SK-N-SH (cell line): ENCODE measurements around the gene UBTF. TPM values are rescaled to one million over a fixed set of nuclear protein-coding genes. Genes with fewer than 3 reads are reported as not detected.

Experiments
- CTCF ChIA-PET: fragments of 300-600, 350-600 bp; formaldehyde crosslinking; extraction: SDS; loops from one replicate; lab custom pipeline; 2021; lab: Yijun Ruan, JAX
- POLR2A ChIA-PET: fragments of 350-600 bp; sonication (Branson Sonifier 250); formaldehyde crosslinking; extraction: SDS; loops from one replicate; lab custom pipeline; 2020; ENCODE audit warnings: antibody characterized with exemption, inconsistent platforms; lab: Yijun Ruan, JAX
- DNase-seq: peaks from one replicate; pipeline ENCODE4 v3.0.0; 2012
- H2AFZ ChIP-seq: fragments of 200-600 bp; sonication (generic); 2 replicates; pipeline ENCODE4 v1.8.1; 2016; ENCODE audit warnings: antibody characterized with exemption, mild to moderate bottlenecking, low read depth
- H3F3A ChIP-seq: fragments of 200-600 bp; sonication (generic); replicated peaks from 2 replicates; pipeline ENCODE3; 2016; ENCODE audit warnings: antibody characterized with exemption, mild to moderate bottlenecking; ENCODE audit not compliant: insufficient read depth
- H3K27ac ChIP-seq, 2 experiments: fragments of 200-500 bp in 1 of 2; fragments of 200-600 bp in 1 of 2; sonication (Bioruptor generic) in 1 of 2; sonication (generic), shearing (Covaris generic) in 1 of 2; 2 replicates each; pipeline versions ENCODE4 v1.5.1 to v1.6.1; 2014 to 2016; ENCODE audit warnings: low read depth in 2 of 2, inconsistent platforms in 1 of 2, low read length in 1 of 2, mild to moderate bottlenecking in 1 of 2, mixed read lengths in 1 of 2
- H3K27me3 ChIP-seq: fragments of 200-600 bp; sonication (generic), shearing (Covaris generic); 2 replicates; pipeline ENCODE4 v1.6.1; 2016; ENCODE audit warnings: mixed run types; ENCODE audit not compliant: insufficient read depth
- H3K36me3 ChIP-seq, 2 experiments: fragments of 200-500 bp in 1 of 2; fragments of 200-600 bp in 1 of 2; sonication (Bioruptor generic) in 1 of 2; sonication (generic) in 1 of 2; replicated peaks in 1 of 2; 2 replicates each; pipeline versions ENCODE3 to v1.5.1; 2014 to 2016; ENCODE audit warnings: low read length in 1 of 2, mild to moderate bottlenecking in 1 of 2; ENCODE audit not compliant: insufficient read depth in 2 of 2, control insufficient read depth in 1 of 2
- H3K4me1 ChIP-seq, 2 experiments: fragments of 200-500 bp in 1 of 2; fragments of 200-600 bp in 1 of 2; sonication (Bioruptor generic) in 1 of 2; sonication (generic), shearing (Covaris generic) in 1 of 2; 2 replicates each; pipeline versions ENCODE4 v1.5.1 to v1.6.1; 2014 to 2016; ENCODE audit warnings: low read depth in 1 of 2, low read length in 1 of 2, mixed run types in 1 of 2; ENCODE audit not compliant: insufficient read depth in 2 of 2, control insufficient read depth in 1 of 2
- H3K4me2 ChIP-seq: fragments of 200-600 bp; sonication (generic), shearing (Covaris generic); 2 replicates; pipeline ENCODE4 v1.6.1; 2017; ENCODE audit warnings: mixed run types
- H3K4me3 ChIP-seq, 2 experiments: fragments of 200-500 bp in 1 of 2; fragments of 200-600 bp in 1 of 2; sonication (Bioruptor generic) in 1 of 2; sonication (generic), shearing (Covaris generic) in 1 of 2; 2 replicates each; pipeline versions ENCODE4 v1.5.1 to v1.8.1; 2014 to 2016; ENCODE audit warnings: low read depth in 2 of 2, inconsistent platforms in 1 of 2, low read length in 1 of 2, mild to moderate bottlenecking in 1 of 2, mixed read lengths in 1 of 2, moderate library complexity in 1 of 2
- H3K79me2 ChIP-seq: fragments of 200-600 bp; sonication (generic); 2 replicates; pipeline ENCODE4 v1.8.1; 2017; ENCODE audit warnings: mild to moderate bottlenecking; ENCODE audit not compliant: insufficient read depth
- H3K9ac ChIP-seq: fragments of 200-600 bp; sonication (generic); 2 replicates; pipeline ENCODE4 v1.6.1; 2017; ENCODE audit warnings: mixed run types
- H3K9me2 ChIP-seq: fragments of 200-600 bp; sonication (generic); 2 replicates; pipeline ENCODE4 v1.6.1; 2017; ENCODE audit warnings: mixed run types
- H3K9me3 ChIP-seq: fragments of 200-600 bp; sonication (generic); 2 replicates; pipeline ENCODE4 v1.6.1; 2017; ENCODE audit warnings: mixed run types, mild to moderate bottlenecking, moderate library complexity
- H4K20me1 ChIP-seq: fragments of 200-600 bp; sonication (generic); 2 replicates; pipeline ENCODE4 v1.6.1; 2017; ENCODE audit warnings: mild to moderate bottlenecking, mixed run types; ENCODE audit not compliant: insufficient read depth
- CHD2 ChIP-seq: fragments of 150-350 bp; IDR thresholded peaks from 2 replicates; pipeline ENCODE4 v1.6.1; 2018; ENCODE audit warnings: low read length; ENCODE audit not compliant: partially characterized antibody
- ELF1 ChIP-seq: IDR thresholded peaks from 2 replicates; pipeline ENCODE4 v1.4.0; 2012
- EP300 ChIP-seq, 2 experiments: IDR thresholded peaks; 2 replicates each; pipeline versions ENCODE4 v1.4.0 to v1.6.1; 2012; ENCODE audit warnings: borderline replicate concordance in 1 of 2, low read depth in 1 of 2, low read length in 1 of 2
- FOSL2 ChIP-seq: IDR thresholded peaks from 2 replicates; pipeline ENCODE4 v1.4.0; 2012; ENCODE audit warnings: low read depth, mild to moderate bottlenecking, moderate library complexity, borderline replicate concordance
- FOXJ3 ChIP-seq: sonication (generic); formaldehyde crosslinking; IDR thresholded peaks from 2 replicates; pipeline ENCODE4 v1.5.1; 2020; ENCODE audit warnings: mild to moderate bottlenecking, missing genetic modification reagents
- FOXM1 ChIP-seq: IDR thresholded peaks from 2 replicates; pipeline ENCODE4 v1.4.0; 2012; ENCODE audit warnings: low read depth, mild to moderate bottlenecking
- GABPA ChIP-seq: IDR thresholded peaks from 2 replicates; pipeline ENCODE4 v1.4.0; 2012; ENCODE audit warnings: low read depth, mild to moderate bottlenecking
- GATA2 ChIP-seq: sonication (generic); formaldehyde crosslinking; IDR thresholded peaks from 2 replicates; pipeline ENCODE4 v1.5.0; 2020; ENCODE audit warnings: mild to moderate bottlenecking, missing genetic modification reagents
- JUND ChIP-seq: IDR thresholded peaks from 2 replicates; pipeline ENCODE4 v1.4.0; 2012
- MXI1 ChIP-seq: IDR thresholded peaks from 2 replicates; pipeline ENCODE4 v1.6.1; 2012; ENCODE audit warnings: mild to moderate bottlenecking, low read depth, low read length, improper control_type of control experiment
- NFIC ChIP-seq: IDR thresholded peaks from 2 replicates; pipeline ENCODE4 v1.4.0; 2012; ENCODE audit warnings: borderline replicate concordance
- NRF1 ChIP-seq: IDR thresholded peaks from 2 replicates; pipeline ENCODE4 v1.6.1; 2012; ENCODE audit warnings: low read depth, mild to moderate bottlenecking, low read length
- POLR2AphosphoS5 ChIP-seq: IDR thresholded peaks from 2 replicates; pipeline ENCODE4 v1.6.1; 2012; ENCODE audit warnings: low read depth, low read length
- RAD21 ChIP-seq: IDR thresholded peaks from 2 replicates; pipeline ENCODE4 v1.6.1; 2012; ENCODE audit warnings: mild to moderate bottlenecking, low read length
- RCOR1 ChIP-seq: fragments of 150-350 bp; IDR thresholded peaks from 2 replicates; pipeline ENCODE4 v1.6.1; 2017; ENCODE audit warnings: antibody characterized with exemption, low read length
- RFX5 ChIP-seq: IDR thresholded peaks from 2 replicates; pipeline ENCODE4 v1.6.1; 2012; ENCODE audit warnings: mild to moderate bottlenecking, improper control_type of control experiment, low read length
- RXRA ChIP-seq: IDR thresholded peaks from 2 replicates; pipeline ENCODE4 v1.4.0; 2012; ENCODE audit warnings: low read depth, mild to moderate bottlenecking, borderline replicate concordance
- SIN3A ChIP-seq: IDR thresholded peaks from 2 replicates; pipeline ENCODE4 v1.6.1; 2012; ENCODE audit warnings: low read depth, mild to moderate bottlenecking, low read length, moderate library complexity, borderline replicate concordance
- SMC3 ChIP-seq: IDR thresholded peaks from 2 replicates; pipeline ENCODE4 v1.6.1; 2012; ENCODE audit warnings: low read depth, low read length, improper control_type of control experiment
- TAF1 ChIP-seq: IDR thresholded peaks from 2 replicates; pipeline ENCODE4 v1.6.1; 2012; ENCODE audit warnings: low read depth, mild to moderate bottlenecking, low read length, moderate library complexity, borderline replicate concordance
- TEAD4 ChIP-seq: IDR thresholded peaks from 2 replicates; pipeline ENCODE4 v1.4.0; 2012; ENCODE audit warnings: mild to moderate bottlenecking, borderline replicate concordance; ENCODE audit not compliant: insufficient read depth
- YY1 ChIP-seq: IDR thresholded peaks from 2 replicates; pipeline ENCODE4 v1.4.0; 2012; ENCODE audit warnings: low read depth, mild to moderate bottlenecking
- WGBS: methylation state at CpG from one replicate; pipeline ENCODE4 v1.1.6; 2017; ENCODE audit warnings: low lambda C conversion rate; 5-methylcytosine and 5-hydroxymethylcytosine counted together
- polyA plus RNA-seq, 3 experiments: library from polyadenylated mRNA; depleted of rRNA; stranded (reverse); fragments of >200 nt; gene quantifications; 2 replicates each; pipeline ENCODE4 v1.2.3, GENCODE V29; 2012
- TF ChIP-seq, protein P1 (sequence below): fragments of 200-600 bp; sonication (generic); IDR thresholded peaks from 2 replicates; pipeline ENCODE4 v1.6.1; 2017; ENCODE audit warnings: antibody characterized with exemption, mild to moderate bottlenecking, moderate library complexity
- TF ChIP-seq, protein P2 (sequence below): fragments of 150-350 bp; IDR thresholded peaks from 2 replicates; pipeline ENCODE4 v1.6.1; 2017; ENCODE audit warnings: antibody characterized with exemption, low read length, low read depth, borderline replicate concordance
- TF ChIP-seq, protein P3 (sequence below): IDR thresholded peaks from 2 replicates; pipeline ENCODE4 v1.4.0; 2012; ENCODE audit warnings: low read depth

The UBTF gene
- polyA plus RNA-seq, 1 of the 3 experiments (the other 2 are of a cell fraction), result 37.2 TPM

DNA sequence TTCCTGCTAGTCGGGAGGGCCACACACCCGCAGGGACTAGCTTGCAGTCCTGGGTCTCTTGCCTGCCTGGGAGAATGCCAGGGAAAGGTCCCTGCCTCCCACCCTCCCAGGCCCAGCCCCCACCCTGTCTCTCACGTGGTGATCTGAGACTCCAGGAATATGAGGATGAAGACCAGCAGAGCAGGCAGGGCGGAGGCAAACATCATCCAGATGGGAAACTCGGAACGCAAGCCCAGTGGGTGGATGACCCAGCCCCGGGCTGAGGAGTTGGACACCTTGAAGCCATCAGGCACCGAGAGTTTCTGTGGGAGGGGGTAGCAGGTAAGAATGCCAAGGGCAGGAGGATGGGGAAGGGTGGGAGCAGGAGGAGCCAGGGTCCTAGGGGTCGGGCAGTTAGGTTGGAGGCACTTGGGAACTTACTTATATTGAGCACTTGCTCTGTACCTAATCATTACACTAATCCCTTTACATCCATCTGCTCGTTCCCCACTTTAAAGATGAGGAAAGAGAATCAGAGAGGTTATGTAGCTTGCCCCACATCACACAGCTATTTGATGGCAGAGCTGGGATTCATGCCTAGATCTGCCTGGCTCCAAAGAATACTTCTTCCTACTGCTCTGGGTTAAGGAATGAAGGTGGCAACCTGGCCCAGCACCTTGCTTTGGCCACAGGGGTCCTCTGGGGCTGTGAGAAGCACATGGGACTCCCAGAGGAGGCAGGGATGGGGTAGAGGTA is 35.1 kb upstream of the UBTF start (continued):
- TF ChIP-seq RFX5, result no peak
- TF ChIP-seq FOSL2, result no peak

DNA sequence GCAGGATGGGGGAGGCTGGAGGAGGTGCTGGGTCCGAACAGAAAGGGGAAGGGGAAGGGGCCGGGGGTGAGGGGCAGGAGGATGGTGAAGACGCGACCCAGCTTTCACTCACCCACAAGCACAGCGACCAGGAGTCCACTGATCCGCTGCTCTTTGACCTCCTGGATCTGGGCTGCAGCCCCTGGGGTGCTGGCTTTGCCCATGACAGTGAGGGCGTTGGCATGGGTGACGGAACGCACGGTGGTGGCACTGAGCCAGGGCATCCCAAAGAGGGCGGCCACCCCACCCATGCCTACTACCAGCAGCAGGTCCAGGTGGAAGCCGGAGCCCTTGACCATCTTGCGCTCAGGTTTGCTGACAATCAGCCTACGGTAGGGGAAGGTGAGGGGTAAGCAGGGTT is 33.5 kb upstream of the UBTF start:
- no peak for DNase-seq
- H3K4me2 ChIP-seq, result no peak overlapping the region
- H3K9me3 ChIP-seq, result no peaks in the 10 kb centered on the region
- H3K4me1 ChIP-seq, result peaks cover 0 to under 1% of the 10 kb centered on the region in 2 experiments; a peak in 1 of 4 replicates
- no peak overlapping the region for H3K27ac ChIP-seq
- TF ChIP-seq POLR2AphosphoS5 (no peak), SMC3 (no peak), EP300 (IDR thresholded peaks at IDR 0.05; ENCODE audit: borderline replicate concordance in 1 of 2, low read depth in 1 of 2, low read length in 1 of 2) (no peak), YY1 (no peak), TAF1 (no peak), RCOR1 (no peak), RXRA (no peak), MXI1 (no peak), TEAD4 (no peak), GABPA (no peak)
- TF ChIP-seq, protein P1, sequence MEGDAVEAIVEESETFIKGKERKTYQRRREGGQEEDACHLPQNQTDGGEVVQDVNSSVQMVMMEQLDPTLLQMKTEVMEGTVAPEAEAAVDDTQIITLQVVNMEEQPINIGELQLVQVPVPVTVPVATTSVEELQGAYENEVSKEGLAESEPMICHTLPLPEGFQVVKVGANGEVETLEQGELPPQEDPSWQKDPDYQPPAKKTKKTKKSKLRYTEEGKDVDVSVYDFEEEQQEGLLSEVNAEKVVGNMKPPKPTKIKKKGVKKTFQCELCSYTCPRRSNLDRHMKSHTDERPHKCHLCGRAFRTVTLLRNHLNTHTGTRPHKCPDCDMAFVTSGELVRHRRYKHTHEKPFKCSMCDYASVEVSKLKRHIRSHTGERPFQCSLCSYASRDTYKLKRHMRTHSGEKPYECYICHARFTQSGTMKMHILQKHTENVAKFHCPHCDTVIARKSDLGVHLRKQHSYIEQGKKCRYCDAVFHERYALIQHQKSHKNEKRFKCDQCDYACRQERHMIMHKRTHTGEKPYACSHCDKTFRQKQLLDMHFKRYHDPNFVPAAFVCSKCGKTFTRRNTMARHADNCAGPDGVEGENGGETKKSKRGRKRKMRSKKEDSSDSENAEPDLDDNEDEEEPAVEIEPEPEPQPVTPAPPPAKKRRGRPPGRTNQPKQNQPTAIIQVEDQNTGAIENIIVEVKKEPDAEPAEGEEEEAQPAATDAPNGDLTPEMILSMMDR, result no peak
- no peaks in the 10 kb centered on the region for H3K79me2 ChIP-seq
- H4K20me1 ChIP-seq, result no peaks in the 10 kb centered on the region
- no peak overlapping the region for H3K9ac ChIP-seq
- ChIA-PET POLR2A (no interaction called here), CTCF (interaction anchor here (0.6 kb wide), 1 partner anchor 18 kb away, joined by 3 read pairs; no protein-coding TSS in a partner anchor)
- H3K36me3 ChIP-seq, result no peaks in the 10 kb centered on the region
- no peak overlapping the region for H2AFZ ChIP-seq
- H3K4me3 ChIP-seq, result no peak overlapping the region
- no peaks in the 10 kb centered on the region; the same call in 1 of the 2 replicates for H3K27me3 ChIP-seq
- H3K9me2 ChIP-seq, result no peaks in the 10 kb centered on the region
- 67% methylated on average over 8 of the region's 14 CpGs for WGBS
- H3F3A ChIP-seq, result no peaks in the 10 kb centered on the region

DNA sequence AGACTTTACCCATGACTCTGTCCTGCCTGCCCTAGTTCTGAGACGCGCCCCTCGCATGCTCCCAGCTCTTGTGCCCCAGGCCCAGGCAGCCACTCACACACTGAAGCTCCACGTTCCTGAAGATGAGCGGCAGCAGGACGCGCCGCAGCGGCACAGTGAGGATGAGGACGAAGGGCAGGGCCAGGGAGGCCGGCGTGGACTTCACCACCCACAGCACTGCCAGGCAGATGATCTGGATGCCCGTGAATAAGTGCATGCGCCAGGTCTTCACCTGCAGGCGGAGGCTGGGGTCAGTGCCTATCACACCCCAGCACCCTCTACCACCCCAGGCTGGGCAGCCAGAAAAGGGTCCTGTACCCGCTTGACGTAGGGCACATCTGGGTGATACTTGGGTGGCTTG is 31.6 kb upstream of the UBTF start:
- no peaks in the 10 kb centered on the region for H3K9me2 ChIP-seq
- no peak overlapping the region for H3K4me2 ChIP-seq
- H3K79me2 ChIP-seq, result no peaks in the 10 kb centered on the region
- peaks cover 0 to 15% of the 10 kb centered on the region in 2 experiments; a peak in 1 of 4 replicates for H3K4me1 ChIP-seq
- H2AFZ ChIP-seq, result no peak overlapping the region
- no peak for DNase-seq
- 96% methylated on average over 12 of the region's 17 CpGs for WGBS
- no peaks in the 10 kb centered on the region for H3K9me3 ChIP-seq
- H3K27me3 ChIP-seq, result no peaks in the 10 kb centered on the region; the same call in 1 of the 2 replicates
- TF ChIP-seq SIN3A (no peak), NRF1 (no peak), MXI1 (no peak), FOXM1 (no peak), GATA2 (no peak), NFIC (no peak), ELF1 (no peak), CHD2 (no peak), YY1 (no peak), JUND (no peak), FOXJ3 (CRISPR knock-in tag) (no peak), RAD21 (no peak), GABPA (no peak)
- TF ChIP-seq, protein P2, sequence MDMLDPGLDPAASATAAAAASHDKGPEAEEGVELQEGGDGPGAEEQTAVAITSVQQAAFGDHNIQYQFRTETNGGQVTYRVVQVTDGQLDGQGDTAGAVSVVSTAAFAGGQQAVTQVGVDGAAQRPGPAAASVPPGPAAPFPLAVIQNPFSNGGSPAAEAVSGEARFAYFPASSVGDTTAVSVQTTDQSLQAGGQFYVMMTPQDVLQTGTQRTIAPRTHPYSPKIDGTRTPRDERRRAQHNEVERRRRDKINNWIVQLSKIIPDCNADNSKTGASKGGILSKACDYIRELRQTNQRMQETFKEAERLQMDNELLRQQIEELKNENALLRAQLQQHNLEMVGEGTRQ, result no peak
- TF ChIP-seq, protein P3, sequence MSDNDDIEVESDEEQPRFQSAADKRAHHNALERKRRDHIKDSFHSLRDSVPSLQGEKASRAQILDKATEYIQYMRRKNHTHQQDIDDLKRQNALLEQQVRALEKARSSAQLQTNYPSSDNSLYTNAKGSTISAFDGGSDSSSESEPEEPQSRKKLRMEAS, result no peak
- TF ChIP-seq, all 33 proteins: peak for 0
- no peaks in the 10 kb centered on the region for H4K20me1 ChIP-seq
- ChIA-PET CTCF (interaction anchor here (1.1 kb wide), 1 partner anchor 16 kb away, joined by 3 read pairs; no protein-coding TSS in a partner anchor), POLR2A (no interaction called here)
- no peak overlapping the region for H3K9ac ChIP-seq
- H3K4me3 ChIP-seq, result no peak overlapping the region
- no peaks in the 10 kb centered on the region for H3F3A ChIP-seq
- H3K36me3 ChIP-seq, result no peaks in the 10 kb centered on the region
- H3K27ac ChIP-seq, result no peak overlapping the region
